ENCODE measurements around the gene KRTAP10-11.
"Not testable (repeated sequence)": the region's sequence is repeated elsewhere in the genome, so short reads cannot be mapped to it uniquely, and the experiment has no call there.

Gene KRTAP10-11

DNA sequence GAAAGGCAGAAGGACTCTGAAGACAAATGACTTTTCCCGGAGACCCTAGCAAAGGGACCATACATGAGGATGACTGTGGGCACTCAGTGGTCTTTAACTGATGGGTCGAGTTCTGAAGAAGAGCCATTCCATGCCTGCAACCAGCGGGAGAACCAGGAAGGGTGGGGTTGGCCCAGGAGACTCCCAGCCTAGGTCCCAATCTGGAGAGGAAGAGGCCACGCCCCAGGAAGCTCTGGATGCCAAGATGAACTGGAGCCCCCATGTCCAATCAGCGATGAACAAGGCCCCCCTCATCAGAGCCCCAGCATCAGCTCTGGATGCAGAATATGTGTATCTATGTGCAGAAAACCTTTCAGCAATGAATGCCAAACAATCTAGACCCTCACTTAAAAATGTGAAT is 5.5 kb upstream of the KRTAP10-11 start:
- DNase-seq = no peak

- no peak for DNase-seq
Observed at GRCh38 chr21:44643741-44644310, 2.4 kb upstream of the KRTAP10-11 start.

DNA sequence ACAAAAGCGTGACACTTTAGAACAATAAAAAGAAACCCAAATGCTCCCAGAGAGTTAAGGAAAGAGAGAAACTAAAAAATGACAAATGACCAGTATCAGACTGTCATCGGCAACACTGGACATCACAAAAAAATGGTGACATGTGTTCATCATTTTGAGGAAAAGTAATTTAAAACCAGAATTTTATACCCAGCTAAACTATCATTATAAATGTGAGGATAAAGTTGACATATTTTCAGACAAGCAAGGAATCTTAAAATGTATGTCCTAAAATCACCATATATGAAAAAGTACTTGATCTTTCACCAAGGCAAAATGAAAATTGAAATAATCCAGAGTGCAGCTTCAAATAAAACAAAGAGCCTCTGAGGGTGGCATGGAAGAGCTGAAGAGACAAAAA is 1.3 kb upstream of the KRTAP10-11 start:
- DNase-seq = no peak

DNA sequence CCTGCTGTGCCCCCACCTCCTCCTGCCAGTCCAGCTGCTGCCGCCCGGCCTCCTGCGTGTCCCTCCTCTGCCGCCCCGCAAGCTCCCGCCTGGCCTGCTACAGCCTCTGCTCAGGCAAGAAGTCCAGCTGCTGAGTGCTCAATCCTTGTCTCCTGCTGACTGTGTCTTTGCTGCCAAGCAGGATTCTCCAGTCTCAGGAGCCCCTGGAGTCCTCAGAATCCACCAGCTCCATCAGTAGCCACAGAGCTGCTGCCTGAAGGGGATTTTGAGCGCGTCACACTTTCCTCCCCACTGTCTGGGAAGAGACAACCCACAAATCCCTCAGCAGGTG is 973 bp downstream of the KRTAP10-11 start:
- peak; percentile 48 for DNase-seq

DNA sequence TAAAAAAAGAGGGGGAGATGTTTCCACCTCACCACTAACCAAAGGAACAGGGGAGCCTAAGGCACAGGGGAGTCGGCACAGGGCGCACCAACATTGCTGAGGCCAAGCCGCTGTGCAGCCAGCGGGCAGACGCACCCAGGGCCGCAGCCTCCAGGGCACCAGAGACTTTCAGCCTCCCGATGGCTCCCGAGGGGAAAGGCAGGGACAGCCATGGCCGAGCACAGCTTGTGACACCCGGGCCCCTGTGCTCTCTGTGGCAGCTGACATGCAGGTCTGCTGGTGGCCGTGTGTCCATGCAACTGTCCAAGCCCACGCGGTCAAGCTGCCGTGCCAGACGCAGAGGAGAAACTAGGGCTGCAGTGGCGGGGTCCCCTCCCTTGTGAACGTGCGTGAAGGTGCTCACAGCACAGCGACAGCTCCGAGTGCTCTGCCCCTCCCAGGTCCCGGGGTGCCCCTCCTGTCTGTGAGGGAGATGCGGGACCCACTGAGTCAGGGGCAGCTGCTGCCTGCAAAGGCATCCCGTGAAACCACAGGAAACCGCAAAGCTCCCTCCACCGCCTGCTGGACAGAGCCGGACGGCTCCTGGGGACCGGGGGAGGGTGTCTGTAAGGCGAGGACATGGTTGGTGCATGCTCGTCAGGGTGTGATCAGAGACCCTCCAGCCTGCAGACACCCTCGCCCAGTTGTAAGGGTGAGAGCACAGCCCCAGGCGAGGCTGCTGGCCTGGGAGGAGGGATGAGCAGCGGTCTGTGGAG is 2.5 kb downstream of the KRTAP10-11 start:
- DNase-seq = no peak

DNA sequence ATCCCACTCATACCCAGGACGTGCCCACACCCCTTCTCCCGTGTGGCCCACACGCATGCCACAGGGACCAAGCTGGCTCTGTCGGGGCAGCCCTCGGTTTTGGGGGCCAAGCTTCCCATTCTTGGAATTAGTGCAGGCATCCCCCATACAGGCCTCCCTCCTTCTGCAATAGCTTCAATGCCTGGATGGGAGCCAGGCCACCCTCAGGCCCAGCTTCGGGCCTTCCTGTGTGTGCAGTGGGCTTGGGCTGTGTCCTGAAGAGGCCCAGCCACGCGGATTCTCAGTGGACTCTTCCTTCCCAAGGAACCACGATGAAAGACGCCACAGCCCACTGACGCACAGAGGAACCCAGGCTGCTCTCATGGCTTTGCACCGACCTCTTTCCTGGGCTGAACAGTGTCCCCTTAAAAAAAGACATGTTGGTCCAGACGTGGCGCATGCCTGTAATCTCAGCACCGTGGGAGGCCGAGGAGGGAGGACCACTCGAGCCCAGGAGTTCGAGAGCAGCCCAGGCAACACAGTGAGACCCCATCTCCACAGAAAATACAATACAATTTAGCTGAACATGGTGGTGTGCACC is 3.4 kb downstream of the KRTAP10-11 start:
- DNase-seq = no peak

DNA sequence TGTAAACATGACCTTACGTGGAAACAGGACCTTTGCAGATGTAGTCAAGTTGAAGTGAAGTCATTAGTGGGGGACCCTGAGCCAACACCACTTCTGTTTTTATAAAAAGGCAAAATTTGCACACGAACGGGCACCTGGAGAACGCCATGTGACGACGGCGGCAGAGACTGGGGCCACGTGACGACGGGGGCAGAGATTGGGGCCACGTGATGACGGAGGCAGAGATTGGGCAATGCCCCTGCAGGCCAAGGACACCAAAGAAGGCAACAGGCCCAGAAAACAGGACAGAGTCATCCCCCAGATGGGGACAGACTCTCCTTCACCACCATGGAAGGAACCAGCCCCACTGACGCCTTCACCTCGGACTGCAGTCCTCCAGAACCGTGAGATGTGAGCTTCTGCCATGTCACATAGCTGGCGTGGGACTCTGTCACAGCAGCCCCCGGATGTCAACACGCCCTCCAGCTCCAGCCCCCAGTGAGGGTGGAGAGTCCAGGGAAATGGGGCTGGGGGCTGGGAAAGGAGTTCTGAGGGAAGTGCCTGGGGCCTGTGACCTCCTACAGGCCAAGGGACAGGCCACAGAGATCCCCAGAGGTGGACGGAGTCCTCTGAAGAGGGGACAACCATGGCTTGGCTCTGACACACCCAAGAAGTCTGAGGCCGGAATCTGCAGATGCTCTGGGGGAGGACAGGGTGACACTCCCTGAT is 4.2 kb downstream of the KRTAP10-11 start:
- DNase-seq = no peak

DNA sequence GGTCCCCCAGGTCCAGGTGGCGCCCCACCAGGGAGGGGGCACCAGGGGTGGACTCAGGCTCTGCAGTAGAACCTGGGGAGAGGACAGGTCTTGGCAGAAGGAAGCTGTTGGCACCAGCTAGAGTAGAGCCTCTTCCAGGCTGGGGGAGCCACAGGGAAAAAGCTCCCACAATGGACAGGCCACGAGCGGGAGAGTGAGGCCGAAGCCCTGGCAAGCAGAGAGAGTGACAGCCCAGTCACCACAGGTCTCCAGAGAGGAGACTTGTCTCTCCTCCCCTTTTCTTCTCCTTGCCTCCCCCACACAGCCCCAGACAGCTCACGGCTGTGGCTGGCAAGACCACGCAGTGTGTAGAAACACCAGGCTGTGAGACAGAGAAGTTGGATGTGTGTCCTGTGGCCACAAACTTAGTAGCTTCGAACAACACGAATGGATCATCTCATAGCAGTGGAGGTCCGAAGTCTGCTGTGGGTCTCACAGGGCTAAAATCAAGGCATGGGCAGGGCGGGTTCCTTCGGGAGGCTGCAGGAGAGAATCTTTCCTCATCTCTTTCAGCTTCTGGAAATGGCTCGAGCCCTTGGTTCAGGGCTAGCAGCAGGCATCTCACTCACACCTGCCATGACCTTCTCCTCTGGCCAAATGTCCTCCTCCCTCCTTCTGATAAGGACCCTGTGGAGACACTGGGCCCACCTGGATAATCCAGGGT is 4.9 kb downstream of the KRTAP10-11 start:
- no peak for DNase-seq

GRCh38 chr21:44653123-44653522 is 6.9 kb downstream of the KRTAP10-11 start:
- no peak for DNase-seq

DNA sequence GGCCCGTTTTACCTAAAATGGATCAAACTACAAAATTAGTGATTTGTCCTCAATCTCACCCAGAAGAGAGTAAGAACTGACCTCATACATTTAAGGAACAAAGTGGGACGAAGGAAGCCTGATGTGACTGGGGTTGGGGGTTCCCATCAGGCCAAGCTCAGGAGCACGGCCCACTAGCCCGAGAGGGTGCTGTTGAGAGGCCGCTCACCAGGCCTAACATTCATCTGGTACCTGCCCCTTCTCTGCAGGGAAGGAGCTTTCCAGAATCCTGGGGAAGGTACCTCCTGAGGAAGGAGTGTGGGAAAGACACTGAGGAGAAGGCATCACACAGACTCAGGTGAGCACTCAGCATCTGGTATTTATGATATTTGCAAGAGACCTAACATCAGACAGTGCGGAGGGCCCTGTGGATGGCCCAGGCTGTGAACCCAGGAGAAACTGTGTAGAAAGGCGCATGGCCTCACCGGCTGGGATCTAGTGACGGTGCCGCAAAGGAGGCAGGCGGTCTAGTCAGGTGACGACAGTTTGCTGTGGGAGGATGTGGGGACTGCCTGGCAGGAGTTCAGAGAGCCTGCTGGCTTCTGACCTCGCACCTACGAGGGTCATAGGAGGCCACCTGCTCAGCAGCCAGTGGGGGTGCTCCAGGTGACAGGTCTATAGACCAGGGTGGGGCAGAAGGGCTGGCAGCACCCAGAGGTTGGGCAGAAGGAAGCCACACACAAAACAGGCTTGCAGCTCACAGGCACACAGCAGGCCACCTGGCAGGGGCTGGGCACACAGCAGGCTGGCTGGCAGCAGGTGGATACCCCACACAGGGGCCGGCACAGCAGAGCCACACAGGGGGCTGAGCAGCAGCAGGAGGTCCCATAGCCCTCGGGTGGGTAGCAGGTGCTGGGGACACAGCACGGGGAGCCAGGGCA is 7.7 kb downstream of the KRTAP10-11 start:
- DNase-seq = peak; percentile 7

- no peak for DNase-seq
Observed at GRCh38 chr21:44654576-44655175, 8.5 kb downstream of the KRTAP10-11 start, which contains the start of gene KRTAP12-4. KRTAP12-4 (minus strand) TSS chr21:44654659; CDS start chr21:44654614, 45 bp downstream.

DNA sequence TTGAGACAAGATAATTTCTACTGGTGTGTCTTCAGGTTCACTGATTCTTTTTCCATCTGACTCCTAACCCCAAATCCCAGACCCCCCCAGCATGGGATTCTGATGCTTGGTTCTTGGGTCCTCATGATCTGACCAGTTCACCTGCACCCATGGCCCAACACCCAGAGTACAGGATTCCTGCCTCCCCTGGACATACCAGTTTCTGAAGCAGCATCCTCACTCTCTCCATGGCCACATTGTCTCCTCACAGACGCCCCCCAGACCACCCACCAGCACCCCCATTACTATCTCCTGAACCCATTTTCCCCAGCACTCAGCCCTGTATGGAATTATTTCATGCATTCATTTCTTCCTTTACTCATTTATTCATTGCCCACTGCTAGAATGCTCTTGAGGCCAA is 10.7 kb downstream of the KRTAP10-11 start:
- no peak for DNase-seq

DNA sequence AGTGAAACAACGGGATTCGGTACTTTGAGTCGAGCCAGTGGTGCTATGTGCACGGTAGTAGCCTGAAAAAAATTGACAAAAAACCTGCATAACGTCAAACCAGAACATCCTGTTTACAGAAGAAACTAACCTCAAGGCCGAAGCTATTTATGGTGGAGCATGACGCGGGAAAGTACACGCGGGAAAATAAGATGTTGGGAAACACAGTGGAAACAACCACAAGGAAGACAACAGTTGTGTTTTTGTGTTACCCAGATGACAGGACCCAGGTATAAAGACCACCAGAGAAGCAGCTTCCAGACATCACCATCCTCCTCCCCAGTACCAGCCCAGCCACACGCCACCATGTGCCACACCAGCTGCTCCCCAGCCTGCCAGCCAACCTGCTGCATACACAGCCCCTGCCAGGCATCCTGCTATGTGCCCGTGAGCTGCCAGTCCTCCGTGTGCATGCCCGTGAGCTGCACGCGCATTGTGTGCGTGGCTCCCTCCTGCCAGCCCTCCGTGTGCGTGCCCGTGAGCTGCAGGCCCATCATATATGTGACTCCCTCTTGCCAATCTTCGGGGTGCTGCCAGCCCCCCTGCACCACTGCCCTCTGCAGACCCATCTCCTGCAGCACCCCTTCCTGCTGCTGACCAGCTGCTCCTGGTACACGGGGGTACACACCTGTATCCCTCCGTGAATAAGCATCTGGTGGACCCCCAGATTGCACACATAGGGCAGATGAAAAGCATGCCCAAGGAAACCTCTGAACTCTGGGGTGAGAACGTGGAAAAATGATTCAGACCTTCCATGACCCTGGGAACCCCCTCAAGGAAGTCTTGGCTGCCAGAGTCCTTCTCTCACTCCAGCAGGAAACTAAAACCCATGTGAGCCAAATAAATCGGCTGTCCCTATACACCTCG is 11.7 kb downstream of the KRTAP10-11 start, which contains the start of gene KRTAP12-3:
KRTAP12-3 (plus strand) TSS at position 298 of the 906 bp plus-strand sequence; CDS start at position 346, 48 bp downstream.
- DNase-seq = no peak

DNA sequence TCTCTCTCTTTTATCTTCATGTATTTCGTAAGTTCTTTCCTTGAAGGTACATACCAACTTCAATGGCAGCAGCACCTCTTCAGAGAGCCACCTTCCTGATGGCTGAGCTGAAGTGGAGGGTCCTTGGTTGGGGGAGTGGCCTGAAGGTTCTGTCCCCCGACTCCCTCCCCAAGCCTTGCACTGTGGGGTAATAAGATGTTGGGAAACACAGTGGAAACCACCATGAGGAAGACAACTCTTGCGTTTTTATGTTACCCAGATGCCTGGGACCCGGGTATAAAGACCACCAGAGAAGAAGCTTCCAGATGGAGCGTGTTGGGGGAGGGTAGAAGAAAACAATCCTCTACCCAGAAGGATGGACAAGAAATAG is 12.3 kb downstream of the KRTAP10-11 start:
- DNase-seq = no peak

DNA sequence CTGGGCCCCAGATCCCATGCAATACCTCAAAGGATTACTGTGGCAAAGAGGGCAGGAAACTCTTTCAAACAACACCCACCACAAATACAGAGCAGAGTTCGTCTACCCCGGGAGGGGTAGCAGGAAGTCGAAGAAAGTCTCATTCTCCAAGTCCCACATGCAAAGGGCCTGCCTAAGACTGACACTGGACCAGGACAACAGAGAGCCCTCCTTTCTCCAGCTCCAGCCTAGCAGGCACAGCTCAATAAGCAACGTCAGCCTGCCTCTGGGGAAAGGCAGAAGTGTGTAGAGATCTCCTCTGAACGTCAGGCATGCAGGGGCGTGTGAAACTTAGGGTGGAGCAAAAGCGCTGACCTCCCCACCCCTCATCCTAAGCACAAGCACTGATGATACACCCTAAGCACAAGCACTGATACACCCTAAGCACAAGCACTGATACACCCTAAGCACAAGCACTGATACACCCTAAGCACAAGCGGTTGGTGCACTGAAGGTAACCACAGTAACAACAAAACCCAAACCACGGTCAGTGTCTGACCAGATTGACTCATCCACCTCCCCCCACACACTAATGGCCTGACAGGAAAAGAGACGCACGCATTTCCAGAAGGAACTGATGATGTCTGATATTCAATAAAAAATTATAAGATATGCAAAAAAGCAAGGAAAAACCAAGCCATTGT is 12.8 kb downstream of the KRTAP10-11 start:
- no peak for DNase-seq

DNA sequence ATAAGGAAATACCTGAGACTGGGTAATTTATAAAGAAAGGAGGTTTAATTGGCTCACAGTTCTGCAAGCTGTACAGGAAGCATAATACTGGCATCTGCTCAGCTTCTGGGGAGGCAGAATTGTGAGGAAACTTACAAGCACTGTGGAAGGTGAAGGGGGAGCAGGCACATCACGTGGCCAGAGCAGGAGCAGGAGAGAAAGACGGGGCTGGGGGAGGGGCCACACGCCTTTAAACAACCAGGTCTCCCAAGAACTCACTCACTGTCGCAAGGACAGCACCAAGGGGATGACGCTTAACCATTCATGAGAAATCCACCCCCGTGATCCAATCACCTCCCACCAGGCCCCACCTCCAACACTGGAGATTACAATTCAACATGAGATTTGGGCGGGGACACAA is 15.4 kb downstream of the KRTAP10-11 start:
- DNase-seq = not testable (repeated sequence)

DNA sequence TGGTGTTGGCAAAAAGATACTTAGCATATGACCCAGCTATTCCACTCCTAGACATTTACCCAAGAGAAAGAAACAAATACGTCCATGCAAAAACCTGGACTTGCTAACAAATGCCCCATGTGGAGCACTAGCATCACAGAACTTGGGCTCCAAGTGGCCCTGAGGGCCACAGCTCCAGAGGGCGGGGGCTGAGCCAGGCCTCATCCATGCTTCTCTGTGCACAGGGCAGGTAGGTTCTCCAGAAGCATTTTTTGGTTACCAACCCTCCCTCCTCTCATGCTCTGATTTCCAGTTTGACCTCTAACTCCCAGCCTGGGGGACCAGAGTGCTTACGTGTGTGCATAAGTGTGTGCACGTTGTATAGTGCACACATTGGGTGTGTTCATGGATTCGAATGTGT is 18.5 kb downstream of the KRTAP10-11 start:
- no peak for DNase-seq

GRCh38 chr21:44666401-44667320 is 20.4 kb downstream of the KRTAP10-11 start, which contains the start of gene KRTAP12-2:
KRTAP12-2 (minus strand) TSS chr21:44666927; CDS start chr21:44666886, 41 bp downstream.
- peak; percentile 79 for DNase-seq

Measured in DMS79 treated with DMSO at 0.1 percent for 48 hours (cell line).